Activated CD8-positive, alpha-beta T cell treated with anti-CD3 and anti-CD28 coated beads for 36 hours (primary cell): Measurements from ENCODE around the gene CHST8. TPM values are rescaled to one million over a fixed set of nuclear protein-coding genes. Genes with fewer than 3 reads are reported as not detected.

Experiments
- ATAC-seq: fragments of 200-7000 bp; cut with Tn5 transposase; one replicate; pipeline ENCODE4 v1.10.0; 2021; ENCODE audit warnings: mild to moderate bottlenecking, moderate library complexity
- CTCF ChIA-PET: fragments of 350-600 bp; sonication (Branson Sonifier 250); formaldehyde crosslinking; loops from one replicate; lab custom pipeline; 2021; ENCODE audit warnings: antibody characterized with exemption; lab: Charles Lee
- POLR2A ChIA-PET: fragments of 350-600 bp; sonication (Branson Sonifier 250); formaldehyde crosslinking; loops from one replicate; lab custom pipeline; 2021; ENCODE audit warnings: antibody characterized with exemption; lab: Charles Lee
- DNase-seq: peaks from one replicate; pipeline ENCODE4 v3.0.0-alpha.2; 2020
- H3K27ac Mint-ChIP-seq: one replicate; pipeline ENCODE4 v1.8.0; 2021; ENCODE audit warnings: mild to moderate bottlenecking, mixed read lengths
- H3K27me3 Mint-ChIP-seq: one replicate; pipeline ENCODE4 v1.8.0; 2021; ENCODE audit warnings: mixed read lengths
- H3K36me3 Mint-ChIP-seq: one replicate; pipeline ENCODE4 v1.8.0; 2021; ENCODE audit warnings: low read depth, mixed read lengths
- H3K4me1 Mint-ChIP-seq: one replicate; pipeline ENCODE4 v1.8.0; 2021; ENCODE audit warnings: low read depth, mixed read lengths
- H3K4me3 Mint-ChIP-seq: one replicate; pipeline ENCODE4 v1.8.0; 2021; ENCODE audit warnings: mild to moderate bottlenecking, moderate library complexity, mixed read lengths
- H3K9me3 Mint-ChIP-seq: one replicate; pipeline ENCODE4 v1.8.0; 2021; ENCODE audit warnings: mixed read lengths
- CTCF ChIP-seq: fragments of 200-600 bp; IDR thresholded peaks from one replicate; pipeline ENCODE4 v1.8.0; 2022; ENCODE audit warnings: antibody characterized with exemption, mild to moderate bottlenecking
- intact Hi-C: fragments of 100-400 bp; cut with micrococcal nuclease; formaldehyde crosslinking; loops from one replicate; pipeline ENCODE4 v1.10.0; 2022
- total RNA-seq, 2 experiments: library from RNA; stranded (reverse); gene quantifications; one replicate each; pipeline ENCODE4 v1.2.3, GENCODE V29; 2021

The CHST8 gene
- total RNA-seq, 2 experiments from 2014 or later: not detected

- CTCF ChIA-PET: interaction anchor here (1.6 to 2.4 kb wide), 2 partner anchors 10 to 18 kb away, joined by 5 to 6 read pairs; no protein-coding TSS in a partner anchor
- no peaks in the 10 kb centered on the region for H3K36me3 Mint-ChIP-seq
- no peak overlapping the region for H3K4me3 Mint-ChIP-seq
- POLR2A ChIA-PET: no interaction called here
- no peaks in the 10 kb centered on the region for H3K4me1 Mint-ChIP-seq
- DNase-seq: no peak
- no peak overlapping the region for H3K27ac Mint-ChIP-seq
- H3K27me3 Mint-ChIP-seq: no peaks in the 10 kb centered on the region
- no peak for ATAC-seq
- H3K9me3 Mint-ChIP-seq: no peaks in the 10 kb centered on the region
- intact Hi-C loops: no loop called here
- TF ChIP-seq CTCF: no peak
Observed at GRCh38 chr19:33759356-33759755, 137.6 kb downstream of the CHST8 start.

- no peaks in the 10 kb centered on the region for H3K9me3 Mint-ChIP-seq
- no peak for TF ChIP-seq CTCF
- H3K36me3 Mint-ChIP-seq: no peaks in the 10 kb centered on the region
- H3K4me3 Mint-ChIP-seq: no peak overlapping the region
- no peak for ATAC-seq
- intact Hi-C loops: no loop called here
- ChIA-PET CTCF (interaction anchor here (1.0 to 1.1 kb wide), 2 partner anchors 14 to 278 kb away, joined by 3 read pairs; no protein-coding TSS in a partner anchor), POLR2A (no interaction called here)
- no peak for DNase-seq
- H3K4me1 Mint-ChIP-seq: no peaks in the 10 kb centered on the region
- H3K27ac Mint-ChIP-seq: no peak overlapping the region
- H3K27me3 Mint-ChIP-seq: peaks cover 1% of the 10 kb centered on the region
Observed at GRCh38 chr19:33763633-33764371, 142.0 kb downstream of the CHST8 start.

- H3K36me3 Mint-ChIP-seq: no peaks in the 10 kb centered on the region
- intact Hi-C loops: loop anchor here (5.0 kb wide), 1 partner anchor 349 kb away; no protein-coding TSS in a partner anchor
- DNase-seq (no peak), ATAC-seq (no peak)
- peaks cover 4% of the 10 kb centered on the region for H3K27me3 Mint-ChIP-seq
- no peaks in the 10 kb centered on the region for H3K9me3 Mint-ChIP-seq
- no peak for TF ChIP-seq CTCF
- H3K27ac Mint-ChIP-seq: no peak overlapping the region
- ChIA-PET POLR2A (no interaction called here), CTCF (interaction anchor here (1.1 to 3.7 kb wide), 2 partner anchors 11 to 351 kb away, joined by 4 to 24 read pairs; no protein-coding TSS in a partner anchor)
- no peaks in the 10 kb centered on the region for H3K4me1 Mint-ChIP-seq
- no peak overlapping the region for H3K4me3 Mint-ChIP-seq
Observed at GRCh38 chr19:33766623-33767022, 144.9 kb downstream of the CHST8 start.

- H3K9me3 Mint-ChIP-seq: no peaks in the 10 kb centered on the region
Observed at GRCh38 chr19:33767898-33768413, 146.2 kb downstream of the CHST8 start.

More at GRCh38 chr19:33767898-33768413, 146.2 kb downstream of the CHST8 start:
- Mint-ChIP-seq H3K27me3 (peaks cover 4% of the 10 kb centered on the region), H3K4me1 (no peaks in the 10 kb centered on the region), H3K4me3 (no peak overlapping the region), H3K36me3 (no peaks in the 10 kb centered on the region), H3K27ac (no peak overlapping the region)
- ChIA-PET CTCF (interaction anchor here (1.1 to 5.1 kb wide), 5 partner anchors 10 to 352 kb away, joined by 4 to 39 read pairs (median 5); no protein-coding TSS in a partner anchor), POLR2A (no interaction called here)
- intact Hi-C loops: loop anchor here (5.0 kb wide), 1 partner anchor 351 kb away; no protein-coding TSS in a partner anchor
- DNase-seq (peak; percentile 42), ATAC-seq (no peak)
- TF ChIP-seq CTCF: no peak
